HepG2 (cell line): ENCODE data around the gene HIVEP2. TPM values are rescaled to one million over a fixed set of nuclear protein-coding genes. Genes with fewer than 3 reads are reported as not detected.

Experiments
- ATAC-seq: fragments of 200-7000 bp; cut with Tn5 transposase; 3 replicates; pipeline ENCODE4 v1.9.1; 2020; ENCODE audit warnings: mild to moderate bottlenecking, moderate library complexity
- BruUV-seq: library from RNA; stranded (reverse); fragments of 400-500 nt; replicated peaks from 2 replicates; lab custom pipeline; 2021; lab: Mats Ljungman, UMichigan
- CTCF ChIA-PET: fragments of 300-600 bp; formaldehyde crosslinking; extraction: SDS; loops from one replicate; lab custom pipeline; 2021; ENCODE audit warnings: low total read pairs, inconsistent platforms, low intra/inter-chr PET ratio; lab: Yijun Ruan, JAX
- POLR2A ChIA-PET: fragments of 350-600 bp; sonication (Branson Sonifier 250); formaldehyde crosslinking; loops from one replicate; lab custom pipeline; 2020; ENCODE audit warnings: antibody characterized with exemption, inconsistent platforms; lab: Yijun Ruan, JAX
- DNase-seq: peaks from one replicate; pipeline ENCODE4 v3.0.0-alpha.2; 2015; ENCODE audit warnings: low spot score
- FAIRE-seq: peaks from 3 replicates; lab custom pipeline; 2011; peaks lifted over from hg19 to GRCh38; lab: Jason Lieb, UNC
- H2AFZ ChIP-seq: one replicate; pipeline ENCODE4 v1.6.1; 2011; ENCODE audit warnings: low read length, inconsistent platforms
- H3K27ac ChIP-seq: fragments of 300-600 bp; 3 replicates; pipeline ENCODE4 v1.8.0; 2011; ENCODE audit warnings: mixed run types, mild to moderate bottlenecking, mixed read lengths, low read length, inconsistent platforms; ENCODE audit not compliant: insufficient read depth; ENCODE audit errors: extremely low read length
- H3K27me3 ChIP-seq, 2 experiments: fragments of 200-600 bp in 1 of 2; 2 replicates in 1 of 2; 3 replicates in 1 of 2; pipeline versions ENCODE4 v1.6.0 to v1.8.0; 2011; ENCODE audit warnings: low read length in 2 of 2, mild to moderate bottlenecking in 2 of 2, moderate library complexity in 2 of 2, inconsistent platforms in 1 of 2; ENCODE audit not compliant: insufficient read depth in 2 of 2, control insufficient read depth in 1 of 2
- H3K36me3 ChIP-seq, 2 experiments: fragments of 200-600 bp in 1 of 2; replicated peaks in 1 of 2; 2 replicates in 1 of 2; 3 replicates in 1 of 2; pipeline versions ENCODE4 v1.5.1 to v1.8.0; 2011; ENCODE audit warnings: low read length in 2 of 2, inconsistent platforms in 1 of 2; ENCODE audit not compliant: insufficient read depth in 2 of 2, control insufficient read depth in 1 of 2
- H3K4me1 ChIP-seq: 2 replicates; pipeline ENCODE4 v1.5.1; 2012; ENCODE audit warnings: low read length, inconsistent platforms; ENCODE audit not compliant: insufficient read depth
- H3K4me2 ChIP-seq: 2 replicates; pipeline ENCODE4 v1.6.0; 2011; ENCODE audit warnings: low read depth, low read length, inconsistent platforms
- H3K4me3 ChIP-seq, 3 experiments: fragments of 200-600 bp in 1 of 3; sonication (generic), shearing (Covaris generic) in 1 of 3; replicated peaks in 1 of 3; 2 replicates each; pipeline ENCODE4 v1.5.1; 2011 to 2016; ENCODE audit warnings: low read length in 3 of 3, inconsistent platforms in 2 of 3, low read depth in 2 of 3, mild to moderate bottlenecking in 2 of 3, control low read depth in 1 of 3, mixed read lengths in 1 of 3; ENCODE audit not compliant: insufficient read depth in 1 of 3
- H3K79me2 ChIP-seq: one replicate; pipeline ENCODE4 v1.6.1; 2011; ENCODE audit warnings: low read length, inconsistent platforms; ENCODE audit not compliant: insufficient read depth
- H3K9ac ChIP-seq: 2 replicates; pipeline ENCODE4 v1.6.0; 2011; ENCODE audit warnings: mild to moderate bottlenecking, low read depth, low read length, inconsistent platforms; ENCODE audit not compliant: insufficient read depth
- H3K9me3 ChIP-seq: 2 replicates; pipeline ENCODE4 v1.5.1; 2012; ENCODE audit warnings: mild to moderate bottlenecking, low read length
- H4K20me1 ChIP-seq: 2 replicates; pipeline ENCODE4 v1.6.0; 2011; ENCODE audit warnings: inconsistent platforms, mild to moderate bottlenecking, low read length, moderate library complexity; ENCODE audit not compliant: insufficient read depth
- CENPT ChIP-seq: sonication (generic); formaldehyde crosslinking; IDR thresholded peaks from 2 replicates; pipeline ENCODE4 v1.8.0; 2022; ENCODE audit warnings: low read depth, mild to moderate bottlenecking, moderate library complexity, missing genetic modification reagents
- EED ChIP-seq: sonication (generic); formaldehyde crosslinking; IDR thresholded peaks from 2 replicates; pipeline ENCODE4 v1.5.0; 2020; ENCODE audit warnings: mild to moderate bottlenecking, missing genetic modification reagents
- NR1H2 ChIP-seq: sonication (generic); formaldehyde crosslinking; IDR thresholded peaks from 2 replicates; pipeline ENCODE4 v1.8.1; 2022; ENCODE audit warnings: low read depth, missing genetic modification reagents, borderline replicate concordance
- SMARCC2 ChIP-seq: fragments of 450-650 bp; IDR thresholded peaks from 2 replicates; pipeline ENCODE4 v1.6.1; 2017; ENCODE audit warnings: antibody characterized with exemption, mild to moderate bottlenecking
- SMYD3 ChIP-seq: sonication (generic); formaldehyde crosslinking; IDR thresholded peaks from 2 replicates; pipeline ENCODE4 v1.8.1; 2023; ENCODE audit warnings: mild to moderate bottlenecking, missing genetic modification reagents
- TARDBP ChIP-seq: sonication (generic); formaldehyde crosslinking; IDR thresholded peaks from 2 replicates; pipeline ENCODE4 v1.8.0; 2022; ENCODE audit warnings: mild to moderate bottlenecking, missing genetic modification reagents
- YY1 ChIP-seq: IDR thresholded peaks from 2 replicates; pipeline ENCODE4 v1.6.1; 2011; ENCODE audit warnings: low read length, low read depth, moderate library complexity, mild to moderate bottlenecking; ENCODE audit not compliant: insufficient read depth, insufficient replicate concordance
- ZFP36 ChIP-seq: fragments of 150-350 bp; IDR thresholded peaks from 2 replicates; pipeline ENCODE4 v1.6.1; 2018; ENCODE audit warnings: borderline replicate concordance, low read length, low read depth; ENCODE audit not compliant: partially characterized antibody
- ZNF468 ChIP-seq: sonication (generic); formaldehyde crosslinking; IDR thresholded peaks from 2 replicates; pipeline ENCODE4 v1.8.0; 2022; ENCODE audit warnings: mild to moderate bottlenecking, moderate library complexity, missing genetic modification reagents
- ZNF746 ChIP-seq: sonication (generic); formaldehyde crosslinking; IDR thresholded peaks from 2 replicates; pipeline ENCODE4 v1.8.0; 2022; ENCODE audit warnings: mild to moderate bottlenecking, missing genetic modification reagents
- ZNF776 ChIP-seq: sonication (generic); formaldehyde crosslinking; IDR thresholded peaks from 2 replicates; pipeline ENCODE4 v1.4.0; 2020; ENCODE audit warnings: mild to moderate bottlenecking, missing genetic modification reagents
- WGBS: methylation state at CpG from one replicate; pipeline ENCODE4 v1.1.6; 2017; ENCODE audit warnings: low lambda C conversion rate; 5-methylcytosine and 5-hydroxymethylcytosine counted together
- in situ Hi-C: cut with HindIII; loops from 2 replicates; pipeline ENCODE4 v1.10.0; 2017; ENCODE audit warnings: low pct_unique_long_range_greater_than_20kb; ENCODE audit not compliant: extremely low pct_ligation_motif_present
- intact Hi-C: fragments of 100-400 bp; cut with micrococcal nuclease; formaldehyde crosslinking; loops from one replicate; pipeline ENCODE4 v1.10.0; 2022; ENCODE audit not compliant: unreplicated experiment
- polyA plus RNA-seq, 8 experiments: library from polyadenylated mRNA; depleted of rRNA in 3 of 8; stranded (reverse) in 7 of 8; unstranded in 1 of 8; fragments of >200 nt; fragmentation: Illumina TruSeq in 4 of 8; extraction: Trizol in 4 of 8; gene quantifications; 2 replicates each; pipeline versions ENCODE4 v1.2.1 to v1.2.3, GENCODE V29; 2011 to 2016; ENCODE audit warnings: low read depth in 4 of 8, missing spikeins in 1 of 8, mixed read lengths in 1 of 8; ENCODE audit not compliant: insufficient read depth in 1 of 8
- total RNA-seq, 5 experiments: library from RNA; depleted of rRNA; stranded (reverse); fragments of >200 nt; fragmentation: Illumina TruSeq; extraction: Trizol; gene quantifications; 2 replicates each; pipeline ENCODE4 v1.2.3, GENCODE V29; 2016; ENCODE audit warnings: low read depth in 1 of 5
- TF ChIP-seq, protein P1 (sequence below): IDR thresholded peaks from 2 replicates; pipeline ENCODE4 v1.6.1; 2012; ENCODE audit warnings: low read depth, low read length, improper control_type of control experiment
- TF ChIP-seq, protein P2 (sequence below): sonication (generic); formaldehyde crosslinking; IDR thresholded peaks from 2 replicates; pipeline ENCODE4 v1.5.1; 2020; ENCODE audit warnings: mild to moderate bottlenecking, missing genetic modification reagents

Gene HIVEP2
- total and polyA plus RNA-seq, 2 of the 13 experiments (the other 11 are each of a cell fraction or from before 2014, with no cell fraction given), result 3.4 to 12.9 TPM

DNA sequence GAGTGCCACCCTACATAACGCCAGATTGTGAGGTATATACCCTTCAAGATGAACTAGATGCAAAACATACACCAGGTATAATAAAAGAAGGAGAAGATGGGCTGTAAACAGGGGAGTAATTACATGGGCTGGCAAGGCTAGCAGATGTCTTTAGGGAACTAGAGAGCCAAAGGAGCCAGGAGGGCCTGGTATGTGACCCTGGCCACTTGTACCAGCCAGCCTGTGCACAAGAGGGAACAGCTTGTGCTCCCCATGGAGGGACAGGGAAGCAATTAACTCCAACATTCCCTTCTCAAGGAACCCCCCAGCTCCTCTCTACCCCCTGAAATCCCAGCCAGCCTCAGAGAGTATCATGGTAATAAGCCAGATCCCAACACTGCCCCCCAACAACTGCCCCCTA lies 139.9 kb downstream of the HIVEP2 start:
- Histone ChIP-seq H3K4me1 (no peaks in the 10 kb centered on the region), H4K20me1 (no peaks in the 10 kb centered on the region), H3K4me3 (no peak overlapping the region), H3K9ac (no peak overlapping the region), H3K36me3 (peaks cover 0 to 4% of the 10 kb centered on the region in 2 experiments; a peak in 1 of 5 replicates), H3K79me2 (no peaks in the 10 kb centered on the region), H2AFZ (no peak overlapping the region), H3K4me2 (no peak overlapping the region), H3K27ac (no peak overlapping the region), H3K27me3 (no peaks in the 10 kb centered on the region), H3K9me3 (no peaks in the 10 kb centered on the region)
- FAIRE-seq, result no peak
- no peak for DNase-seq
- ChIA-PET POLR2A (no interaction called here), CTCF (no interaction called here)
- TF ChIP-seq EED (CRISPR knock-in tag) (no peak), ZNF776 (CRISPR knock-in tag) (no peak), ZNF746 (CRISPR knock-in tag) (no peak), ZFP36 (no peak), ZNF468 (CRISPR knock-in tag) (no peak), TARDBP (CRISPR knock-in tag) (no peak), CENPT (CRISPR knock-in tag) (no peak), NR1H2 (no peak), SMARCC2 (no peak), SMYD3 (CRISPR knock-in tag) (no peak), YY1 (no peak)
- TF ChIP-seq, protein P1, sequence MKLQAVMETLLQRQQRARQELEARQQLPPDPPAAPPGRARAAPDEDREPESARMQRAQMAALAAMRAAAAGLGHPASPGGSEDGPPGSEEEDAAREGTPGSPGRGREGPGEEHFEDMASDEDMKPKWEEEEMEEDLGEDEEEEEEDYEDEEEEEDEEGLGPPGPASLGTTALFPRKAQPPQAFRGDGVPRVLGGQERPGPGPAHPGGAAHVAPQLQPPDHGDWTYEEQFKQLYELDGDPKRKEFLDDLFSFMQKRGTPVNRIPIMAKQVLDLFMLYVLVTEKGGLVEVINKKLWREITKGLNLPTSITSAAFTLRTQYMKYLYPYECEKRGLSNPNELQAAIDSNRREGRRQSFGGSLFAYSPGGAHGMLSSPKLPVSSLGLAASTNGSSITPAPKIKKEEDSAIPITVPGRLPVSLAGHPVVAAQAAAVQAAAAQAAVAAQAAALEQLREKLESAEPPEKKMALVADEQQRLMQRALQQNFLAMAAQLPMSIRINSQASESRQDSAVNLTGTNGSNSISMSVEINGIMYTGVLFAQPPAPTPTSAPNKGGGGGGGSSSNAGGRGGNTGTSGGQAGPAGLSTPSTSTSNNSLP, result no peak
- TF ChIP-seq, protein P2, sequence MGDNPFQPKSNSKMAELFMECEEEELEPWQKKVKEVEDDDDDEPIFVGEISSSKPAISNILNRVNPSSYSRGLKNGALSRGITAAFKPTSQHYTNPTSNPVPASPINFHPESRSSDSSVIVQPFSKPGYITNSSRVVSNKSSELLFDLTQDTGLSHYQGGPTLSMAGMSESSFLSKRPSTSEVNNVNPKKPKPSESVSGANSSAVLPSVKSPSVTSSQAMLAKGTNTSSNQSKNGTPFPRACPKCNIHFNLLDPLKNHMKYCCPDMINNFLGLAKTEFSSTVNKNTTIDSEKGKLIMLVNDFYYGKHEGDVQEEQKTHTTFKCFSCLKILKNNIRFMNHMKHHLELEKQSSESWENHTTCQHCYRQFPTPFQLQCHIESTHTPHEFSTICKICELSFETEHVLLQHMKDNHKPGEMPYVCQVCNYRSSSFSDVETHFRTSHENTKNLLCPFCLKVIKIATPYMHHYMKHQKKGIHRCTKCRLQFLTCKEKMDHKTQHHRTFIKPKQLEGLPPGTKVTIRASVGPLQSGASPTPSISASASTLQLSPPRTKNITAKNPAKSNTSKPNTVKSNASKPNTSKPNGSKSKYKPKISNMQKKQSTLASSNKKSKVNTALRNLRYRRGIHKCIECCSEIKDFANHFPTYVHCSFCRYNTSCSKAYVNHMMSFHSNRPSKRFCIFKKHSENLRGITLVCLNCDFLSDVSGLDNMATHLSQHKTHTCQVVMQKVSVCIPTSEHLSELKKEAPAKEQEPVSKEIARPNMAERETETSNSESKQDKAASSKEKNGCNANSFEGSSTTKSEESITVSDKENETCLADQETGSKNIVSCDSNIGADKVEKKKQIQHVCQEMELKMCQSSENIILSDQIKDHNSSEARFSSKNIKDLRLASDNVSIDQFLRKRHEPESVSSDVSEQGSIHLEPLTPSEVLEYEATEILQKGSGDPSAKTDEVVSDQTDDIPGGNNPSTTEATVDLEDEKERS (CRISPR knock-in tag), result no peak
- BruUV-seq, result no TSS peak
- 100% methylated on average over 1 of the region's 1 CpG for WGBS
- ATAC-seq, result no peak
- in situ Hi-C loops, result no loop called here
- intact Hi-C loops, result no loop called here
